Measurements from ENCODE around the gene RASGRP2. TPM values are rescaled to one million over a fixed set of nuclear protein-coding genes. Genes with fewer than 3 reads are reported as not detected.

Gene RASGRP2
- total and polyA plus RNA-seq, 2 experiments from 2014 or later = 30.1 to 50.4 TPM

- peaks cover 41% of the 10 kb centered on the region for H3K27me3 ChIP-seq (ENCODE audit: insufficient read depth)
- peaks cover 5% of the 10 kb centered on the region; the same call in 1 of the 2 replicates for H4K20me1 ChIP-seq (replicated peaks; ENCODE audit: insufficient read depth)
- peak overlapping the region; percentile 88 for H3K4me2 ChIP-seq
- H3K9me2 ChIP-seq (ENCODE audit: insufficient read depth) = no peaks in the 10 kb centered on the region
- H3K36me3 ChIP-seq (ENCODE audit: insufficient read depth) = no peaks in the 10 kb centered on the region
- Mint-ChIP-seq H3K27ac (no peak overlapping the region), H3K9me3 (no peaks in the 10 kb centered on the region), H3K27me3 (ENCODE audit: insufficient read depth, low read depth, poor library complexity) (peaks cover 46% of the 10 kb centered on the region), H3K36me3 (ENCODE audit: low read depth) (no peaks in the 10 kb centered on the region; the same call in 2 of the 3 replicates), H3K4me3 (peak overlapping the region; percentile 72), H3K4me1 (peaks cover 45% of the 10 kb centered on the region)
- no peaks in the 10 kb centered on the region; the same call in 1 of the 2 replicates for H3K79me2 ChIP-seq (replicated peaks; ENCODE audit: insufficient read depth)
- ATAC-seq (no peak), DNase-seq (ENCODE audit: low spot score) (no peak)
- H3K27ac ChIP-seq (ENCODE audit: low read depth) = no peak overlapping the region
- TF ChIP-seq ZNF462 (CRISPR knock-in tag; IDR thresholded peaks at IDR 0.05) (no peak), ZNF331 (CRISPR knock-in tag; IDR thresholded peaks at IDR 0.05; ENCODE audit: low read depth) (no peak), CREB1 (CRISPR knock-in tag; IDR thresholded peaks at IDR 0.05; ENCODE audit: low read depth) (no peak), ETS1 (IDR thresholded peaks at IDR 0.05) (no peak), CTCF (conservative IDR thresholded peaks at IDR 0.05; ENCODE audit: low read depth in 2 of 2) (no peak), EZH2 (IDR thresholded peaks at IDR 0.05; ENCODE audit: low read depth, unreplicated experiment) (no peak), ZNF114 (CRISPR knock-in tag; IDR thresholded peaks at IDR 0.05) (no peak), STAT1 (IDR thresholded peaks at IDR 0.05; ENCODE audit: unreplicated experiment) (no peak), JUNB (IDR thresholded peaks at IDR 0.05; ENCODE audit: unreplicated experiment) (no peak), NANOG (IDR thresholded peaks at IDR 0.05; ENCODE audit: borderline replicate concordance) (no peak), REST (IDR thresholded peaks at IDR 0.05; ENCODE audit: unreplicated experiment) (no peak), POLR2AphosphoS5 (IDR thresholded peaks at IDR 0.05; ENCODE audit: low read depth) (no peak), EZH2phosphoT487 (IDR thresholded peaks at IDR 0.05; ENCODE audit: unreplicated experiment) (no peak)
- H2AFZ ChIP-seq = peak overlapping the region; percentile 90
- H3F3A ChIP-seq (replicated peaks; ENCODE audit: low read depth) = peaks cover 18% of the 10 kb centered on the region
- peaks cover 31% of the 10 kb centered on the region for H3K4me1 ChIP-seq (ENCODE audit: insufficient read depth)
- peak overlapping the region; percentile 58 for H3K4me3 ChIP-seq
These were observed 33.4 kb downstream of the RASGRP2 start for GRCh38 chr11:64710418-64711137.

All from GM23338 (cell line).